HepG2 (cell line): ENCODE data around the gene DEFB108B.
"Not testable (repeated sequence)": the region's sequence is repeated elsewhere in the genome, so short reads cannot be mapped to it uniquely, and the experiment has no call there.

ENCODE experiments used
- CAMTA2 ChIP-seq: sonication (generic); formaldehyde crosslinking; IDR thresholded peaks from 2 replicates; pipeline ENCODE4 v1.4.0; 2020; ENCODE audit warnings: mild to moderate bottlenecking, missing genetic modification reagents, borderline replicate concordance
- MAFF ChIP-seq: IDR thresholded peaks from 2 replicates; pipeline ENCODE4 v1.6.1; 2011; ENCODE audit warnings: low read depth, low read length, improper control_type of control experiment
- NFE2L2 ChIP-seq: fragments of 150-350 bp; IDR thresholded peaks from 2 replicates; pipeline ENCODE4 v1.6.1; 2014; ENCODE audit warnings: low read length
- NFIC ChIP-seq: IDR thresholded peaks from 2 replicates; pipeline ENCODE4 v1.6.1; 2012; ENCODE audit warnings: mild to moderate bottlenecking, low read length, inconsistent platforms
- TARDBP ChIP-seq: sonication (generic); formaldehyde crosslinking; IDR thresholded peaks from 2 replicates; pipeline ENCODE4 v1.8.0; 2022; ENCODE audit warnings: mild to moderate bottlenecking, missing genetic modification reagents
- ZNF501 ChIP-seq: sonication (generic); formaldehyde crosslinking; IDR thresholded peaks from 2 replicates; pipeline ENCODE4 v1.5.1; 2020; ENCODE audit warnings: mild to moderate bottlenecking, moderate library complexity, missing genetic modification reagents
- ZNF567 ChIP-seq: sonication (generic); formaldehyde crosslinking; IDR thresholded peaks from 2 replicates; pipeline ENCODE4 v1.8.1; 2023; ENCODE audit warnings: mild to moderate bottlenecking, missing genetic modification reagents, borderline replicate concordance

GRCh38 chr11:71870661-71871060, 37.7 kb downstream of the DEFB108B start:
- TF ChIP-seq NFIC; MAFF; ZNF567 (CRISPR knock-in tag); CAMTA2 (CRISPR knock-in tag); ZNF501 (CRISPR knock-in tag); TARDBP; NFE2L2: not testable (repeated sequence)
